Left lung (tissue), 10 donors: Measurements from ENCODE around the gene RPS14. TPM values are rescaled to one million over a fixed set of nuclear protein-coding genes. Genes with fewer than 3 reads are reported as not detected.
"Not testable (repeated sequence)": the region's sequence is repeated elsewhere in the genome, so short reads cannot be mapped to it uniquely, and the experiment has no call there.

Experiments used
- ATAC-seq: fragments of 200-7000 bp; cut with Tn5 transposase; one replicate; pipeline ENCODE4 v1.9.1; 2020; ENCODE audit warnings: moderate library complexity
- DNase-seq, 4 donors: peaks; one replicate each; pipeline ENCODE4 v3.0.0-alpha.2; 2013 to 2020
- H3K27ac ChIP-seq, 2 donors: fragments of 200-600 bp; sonication (generic) in 1 of 2; one replicate each; pipeline versions ENCODE4 v1.5.0 to v1.8.0; 2020 to 2021
- H3K27me3 ChIP-seq, 2 donors: fragments of 200-600 bp; sonication (generic) in 1 of 2; one replicate each; pipeline versions ENCODE4 v1.5.0 to v1.8.0; 2020 to 2021
- H3K36me3 ChIP-seq, 2 donors: fragments of 200-600 bp; sonication (generic) in 1 of 2; one replicate each; pipeline versions ENCODE4 v1.5.0 to v1.8.0; 2020 to 2021
- H3K4me1 ChIP-seq, 2 donors: fragments of 200-600 bp; one replicate each; pipeline ENCODE4 v1.8.0; 2021
- H3K4me3 ChIP-seq, 2 donors: fragments of 200-600 bp; sonication (generic) in 1 of 2; one replicate each; pipeline versions ENCODE4 v1.5.0 to v1.8.0; 2020 to 2021; ENCODE audit warnings: mild to moderate bottlenecking in 1 of 2
- H3K9me3 ChIP-seq, 2 donors: fragments of 200-600 bp; sonication (generic) in 1 of 2; one replicate each; pipeline versions ENCODE4 v1.5.0 to v1.8.0; 2020 to 2021
- CTCF ChIP-seq, 2 donors: fragments of 200-600 bp; sonication (generic) in 1 of 2; IDR thresholded peaks; one replicate each; pipeline versions ENCODE4 v1.5.0 to v1.8.0; 2021; ENCODE audit warnings: antibody characterized with exemption in 2 of 2
- intact Hi-C, 2 donors: fragments of 100-400 bp; cut with DNase I; formaldehyde crosslinking; loops; one replicate each; pipeline versions ENCODE4 v1.11.2 to v1.14.2; 2022
- polyA plus RNA-seq, 6 donors: library from polyadenylated mRNA; unstranded; fragments of 120-200 nt; gene quantifications; one replicate each; pipeline ENCODE4 v1.2.1, GENCODE V29; 2013; ENCODE audit not compliant: insufficient read length in 6 of 6
- total RNA-seq, 2 donors: library from RNA; stranded (reverse); fragmentation: NEBNext Ultra II Directional; extraction: Animal tissue kit (Norgen Biotek cat#: 25700); gene quantifications; one replicate each; pipeline ENCODE4 v1.2.1, GENCODE V29; 2021
- donor health status: DM: no; HTN: yes; CAD: no.
- donor health status: DM: no; HTN: no; CAD: no.

RPS14 gene
- total and polyA plus RNA-seq, 8 donors, result 1,428 to 2,778 (median 2,416) TPM

GRCh38 chr5:150422075-150422474, 27.5 kb downstream of the RPS14 start:
- H3K27ac ChIP-seq, result no peak overlapping the region
- H3K27me3 ChIP-seq, result no peaks in the 10 kb centered on the region
- no peaks in the 10 kb centered on the region for H3K36me3 ChIP-seq
- ATAC-seq (no peak), DNase-seq (no peak)
- H3K4me1 ChIP-seq, result no peaks in the 10 kb centered on the region
- intact Hi-C loops, result no loop called here
- no peaks in the 10 kb centered on the region for H3K9me3 ChIP-seq
- H3K4me3 ChIP-seq, result no peak overlapping the region
- no peak for TF ChIP-seq CTCF (IDR thresholded peaks at IDR 0.05)

GRCh38 chr5:150419630-150420270, 29.8 kb downstream of the RPS14 start:
- intact Hi-C loops, result no loop called here
- no peaks in the 10 kb centered on the region for H3K27me3 ChIP-seq
- no peak for TF ChIP-seq CTCF (IDR thresholded peaks at IDR 0.05)

GRCh38 chr5:150413902-150414790, 35.4 kb downstream of the RPS14 start:
- intact Hi-C loops, H3K27me3 ChIP-seq, DNase-seq, H3K4me3 ChIP-seq, H3K36me3 ChIP-seq, H3K9me3 ChIP-seq, ATAC-seq: not testable (repeated sequence)
- Histone ChIP-seq H3K27ac (peak overlapping the region; percentile 92 to 97), H3K4me1 (peaks cover 6 to 39% of the 10 kb centered on the region in 2 donors)

More at GRCh38 chr5:150419630-150420270, 29.8 kb downstream of the RPS14 start:
- no peak overlapping the region for H3K4me3 ChIP-seq
- no peaks in the 10 kb centered on the region for H3K9me3 ChIP-seq
- DNase-seq, result no peak
- no peak for ATAC-seq
- H3K27ac ChIP-seq, result no peak overlapping the region
- H3K4me1 ChIP-seq, result no peaks in the 10 kb centered on the region
- no peaks in the 10 kb centered on the region for H3K36me3 ChIP-seq

GRCh38 chr5:150413176-150413901, 36.2 kb downstream of the RPS14 start:
- Histone ChIP-seq H3K27ac (peak overlapping the region; percentile 92 to 97), H3K27me3 (no peaks in the 10 kb centered on the region), H3K4me1 (peaks cover 6 to 47% of the 10 kb centered on the region in 2 donors), H3K4me3 (peak overlapping the region in 1 of 2 donors; percentile 60), H3K9me3 (no peaks in the 10 kb centered on the region), H3K36me3 (peaks cover 0 to 4% of the 10 kb centered on the region in 2 donors)
- DNase-seq (no peak), ATAC-seq (no peak)
- TF ChIP-seq CTCF (IDR thresholded peaks at IDR 0.05), result no peak
- intact Hi-C loops, result no loop called here

- Histone ChIP-seq H3K9me3 (no peaks in the 10 kb centered on the region), H3K27me3 (no peaks in the 10 kb centered on the region), H3K27ac (peak within 1 kb of the TSS; percentile 92 to 97), H3K36me3 (peaks cover 0 to 12% of the 10 kb centered on the region in 2 donors), H3K4me1 (peaks cover 6 to 55% of the 10 kb centered on the region in 2 donors), H3K4me3 (peak within 1 kb of the TSS; percentile 48 to 60)
- ATAC-seq, result peak; percentile 80
- no peak for TF ChIP-seq CTCF (IDR thresholded peaks at IDR 0.05)
- DNase-seq, result peak; percentile 38 to 94 (median 86)
- intact Hi-C loops, result no loop called here
Measured at GRCh38 chr5:150412319-150413175, 37.0 kb downstream of the RPS14 start, which contains the start of gene CD74. Gene CD74, minus strand, starts transcription at chr5:150412910. Its CDS starts 161 bp downstream, at chr5:150412749.
